H9 (cell line): Measurements from ENCODE around the gene CRHR2. TPM values are rescaled to one million over a fixed set of nuclear protein-coding genes. Genes with fewer than 3 reads are reported as not detected.

Experiments used
- DNase-seq: peaks from one replicate; pipeline ENCODE4 v3.0.0-alpha.2; 2017
- H2AFZ ChIP-seq: one replicate; pipeline ENCODE4 v1.6.1; 2013; ENCODE audit warnings: mild to moderate bottlenecking, low read length, control low read depth, moderate library complexity
- H2AK5ac ChIP-seq: 2 replicates; pipeline ENCODE4 v1.6.1; 2013; ENCODE audit warnings: low read length, control low read depth, mixed read lengths; ENCODE audit not compliant: insufficient read length
- H2BK120ac ChIP-seq: one replicate; pipeline ENCODE4 v1.6.1; 2013; ENCODE audit warnings: low read depth, mild to moderate bottlenecking, low read length, control low read depth, inconsistent platforms; ENCODE audit not compliant: poor library complexity, severe bottlenecking
- H2BK12ac ChIP-seq: 2 replicates; pipeline ENCODE4 v1.6.1; 2013; ENCODE audit warnings: low read length, control low read depth, mixed read lengths, low read depth; ENCODE audit not compliant: insufficient read length
- H2BK15ac ChIP-seq: 2 replicates; pipeline ENCODE4 v1.6.1; 2013; ENCODE audit warnings: low read depth, low read length, control low read depth
- H2BK20ac ChIP-seq: one replicate; pipeline ENCODE4 v1.6.1; 2013; ENCODE audit warnings: low read depth, mild to moderate bottlenecking, low read length, control low read depth, inconsistent platforms; ENCODE audit not compliant: poor library complexity, severe bottlenecking
- H2BK5ac ChIP-seq: 2 replicates; pipeline ENCODE4 v1.6.1; 2013; ENCODE audit warnings: low read length, control low read depth, mixed read lengths; ENCODE audit not compliant: insufficient read length
- H3K14ac ChIP-seq: 2 replicates; pipeline ENCODE4 v1.6.1; 2013; ENCODE audit warnings: low read length, control low read depth; ENCODE audit not compliant: insufficient read depth
- H3K18ac ChIP-seq: 2 replicates; pipeline ENCODE4 v1.6.1; 2013; ENCODE audit warnings: low read depth, mild to moderate bottlenecking, mixed read lengths, low read length, control low read depth; ENCODE audit not compliant: insufficient read length
- H3K23ac ChIP-seq: 2 replicates; pipeline ENCODE4 v1.6.1; 2013; ENCODE audit warnings: low read length, control low read depth, mixed read lengths, low read depth; ENCODE audit not compliant: insufficient read length
- H3K23me2 ChIP-seq: 2 replicates; pipeline ENCODE4 v1.6.1; 2013; ENCODE audit warnings: low read depth, mild to moderate bottlenecking, mixed read lengths, low read length, control low read depth; ENCODE audit not compliant: insufficient read length, poor library complexity, severe bottlenecking
- H3K27ac ChIP-seq: 2 replicates; pipeline ENCODE4 v1.5.1; 2013; ENCODE audit warnings: low read length, control low read depth, mixed read lengths, low read depth; ENCODE audit not compliant: insufficient read length
- H3K27me3 ChIP-seq: 2 replicates; pipeline ENCODE4 v1.6.1; 2013; ENCODE audit warnings: low read length, control low read depth, inconsistent platforms; ENCODE audit not compliant: insufficient read depth
- H3K4ac ChIP-seq: 2 replicates; pipeline ENCODE4 v1.6.1; 2013; ENCODE audit warnings: low read depth, mild to moderate bottlenecking, control low read depth, inconsistent platforms, low read length, moderate library complexity
- H3K4me1 ChIP-seq: 2 replicates; pipeline ENCODE4 v1.6.1; 2013; ENCODE audit warnings: low read length, control low read depth, inconsistent platforms; ENCODE audit not compliant: insufficient read depth
- H3K4me2 ChIP-seq: 2 replicates; pipeline ENCODE4 v1.6.1; 2013; ENCODE audit warnings: low read length, control low read depth, mixed read lengths; ENCODE audit not compliant: insufficient read length, insufficient read depth
- H3K56ac ChIP-seq: 2 replicates; pipeline ENCODE4 v1.6.1; 2013; ENCODE audit warnings: low read depth, mild to moderate bottlenecking, mixed read lengths, low read length, control low read depth; ENCODE audit not compliant: insufficient read length
- H3K79me1 ChIP-seq: 2 replicates; pipeline ENCODE4 v1.6.1; 2013; ENCODE audit warnings: low read depth, mild to moderate bottlenecking, moderate library complexity, low read length, control low read depth, inconsistent platforms; ENCODE audit not compliant: insufficient read depth, poor library complexity, severe bottlenecking
- H3K79me2 ChIP-seq: 2 replicates; pipeline ENCODE4 v1.6.1; 2013; ENCODE audit warnings: low read length, control low read depth, inconsistent platforms; ENCODE audit not compliant: insufficient read depth
- H3K9ac ChIP-seq: 2 replicates; pipeline ENCODE4 v1.6.1; 2013; ENCODE audit warnings: low read length, control low read depth, mixed read lengths; ENCODE audit not compliant: insufficient read length; ENCODE audit errors: extremely low read depth
- H3K9me3 ChIP-seq: one replicate; pipeline ENCODE4 v1.6.1; 2013; ENCODE audit warnings: low read depth, low read length, inconsistent platforms; ENCODE audit not compliant: control insufficient read depth
- H3T11ph ChIP-seq: one replicate; pipeline ENCODE4 v1.6.1; 2013; ENCODE audit warnings: mild to moderate bottlenecking, low read length, control low read depth, inconsistent platforms
- H4K20me1 ChIP-seq: one replicate; pipeline ENCODE4 v1.6.1; 2013; ENCODE audit not compliant: control insufficient read depth, insufficient read length, insufficient read depth
- H4K5ac ChIP-seq: 2 replicates; pipeline ENCODE4 v1.6.1; 2013; ENCODE audit warnings: low read depth, mild to moderate bottlenecking, mixed read lengths, low read length, control low read depth; ENCODE audit not compliant: insufficient read length
- H4K8ac ChIP-seq: replicated peaks from 2 replicates; pipeline ENCODE4 v1.6.1; 2013; ENCODE audit warnings: low read length, control low read depth, mixed read lengths, low read depth; ENCODE audit not compliant: insufficient read length
- H4K91ac ChIP-seq: 2 replicates; pipeline ENCODE4 v1.6.1; 2013; ENCODE audit warnings: low read depth, mild to moderate bottlenecking, moderate library complexity, mixed read lengths, low read length, control low read depth; ENCODE audit not compliant: insufficient read length
- H3K27ac Mint-ChIP-seq, 3 experiments: 2 replicates in 2 of 3; 3 replicates in 1 of 3; pipeline ENCODE4 v1.8.0; 2020 to 2021; ENCODE audit warnings: mixed read lengths in 3 of 3, mild to moderate bottlenecking in 1 of 3, moderate library complexity in 1 of 3
- H3K27me3 Mint-ChIP-seq: 2 replicates; pipeline ENCODE4 v1.8.0; 2021; ENCODE audit warnings: low read depth, mild to moderate bottlenecking, moderate library complexity, mixed read lengths
- H3K36me3 Mint-ChIP-seq, 3 experiments: 2 replicates in 2 of 3; 3 replicates in 1 of 3; pipeline ENCODE4 v1.8.0; 2020 to 2021; ENCODE audit warnings: low read depth in 3 of 3, mixed read lengths in 3 of 3; ENCODE audit not compliant: insufficient read depth in 1 of 3
- H3K4me1 Mint-ChIP-seq, 2 experiments: 2 replicates each; pipeline ENCODE4 v1.8.0; 2020; ENCODE audit warnings: mixed read lengths in 2 of 2
- H3K4me3 Mint-ChIP-seq, 2 experiments: 2 replicates in 1 of 2; 3 replicates in 1 of 2; pipeline ENCODE4 v1.8.0; 2020 to 2021; ENCODE audit warnings: mild to moderate bottlenecking in 2 of 2, mixed read lengths in 2 of 2, moderate library complexity in 1 of 2
- H3K9me3 Mint-ChIP-seq, 2 experiments: 2 replicates in 1 of 2; 3 replicates in 1 of 2; pipeline ENCODE4 v1.8.0; 2020; ENCODE audit warnings: mild to moderate bottlenecking in 2 of 2, mixed read lengths in 2 of 2, moderate library complexity in 1 of 2
- WGBS: extraction: QIAGEN DNeasy Blood & Tissue Kit; methylation state at CpG from one replicate; pipeline ENCODE4 v1.1.7; 2013; ENCODE audit warnings: missing lambda C conversion rate, low lambda C conversion rate, mixed read lengths; ENCODE audit not compliant: insufficient read length; ENCODE audit errors: extremely low coverage; 5-methylcytosine and 5-hydroxymethylcytosine counted together
- total RNA-seq: library from RNA; stranded (reverse); gene quantifications from 2 replicates; pipeline ENCODE4 v1.2.1, GENCODE V29; 2021
- TF ChIP-seq, protein P1 (sequence below): fragments of 200-600 bp; sonication (generic); conservative IDR thresholded peaks from 3 replicates; pipeline ENCODE4 v1.8.0; 2021; ENCODE audit warnings: antibody characterized with exemption, mild to moderate bottlenecking

Gene CRHR2
- total RNA-seq, 1 experiment from 2014 or later, result 0.07 TPM

DNA sequence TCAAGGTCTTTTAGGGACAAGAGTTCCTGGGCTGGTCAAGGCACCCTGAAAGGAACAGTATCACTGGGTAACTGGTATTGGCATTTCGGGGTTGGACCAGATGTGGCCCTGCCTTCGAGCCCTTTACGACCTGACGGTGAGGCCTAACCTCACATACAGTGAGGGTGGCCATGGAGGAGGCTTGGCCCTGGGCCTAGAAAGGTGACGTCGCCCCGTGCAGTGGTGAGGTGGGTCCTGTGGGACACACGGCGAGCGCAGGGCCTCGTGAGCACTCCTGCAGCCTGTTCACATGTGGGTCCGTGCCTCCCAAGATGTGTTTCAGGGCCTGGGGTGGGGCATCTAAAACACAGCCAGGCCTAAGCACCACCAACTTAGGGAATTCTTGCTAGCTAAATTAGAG, 36.1 kb downstream of the CRHR2 start:
- no peak overlapping the region for H3K18ac ChIP-seq
- peaks cover 8 to 30% (median 26%) of the 10 kb centered on the region in 3 experiments; a peak in 6 of 7 replicates for H3K36me3 Mint-ChIP-seq
- H2BK20ac ChIP-seq, result no peak overlapping the region
- no peak overlapping the region for H4K5ac ChIP-seq
- no peak overlapping the region for H3K23ac ChIP-seq
- H2AFZ ChIP-seq, result no peak overlapping the region
- H2BK120ac ChIP-seq, result no peak overlapping the region
- no peak overlapping the region for H3K4me2 ChIP-seq
- peaks cover 7% of the 10 kb centered on the region; the same call in 1 of the 2 replicates for H3K4me1 ChIP-seq
- H3K4ac ChIP-seq, result no peak overlapping the region
- H4K8ac ChIP-seq, result no peak overlapping the region
- peaks cover 26 to 29% of the 10 kb centered on the region in 2 experiments for H3K4me1 Mint-ChIP-seq
- H2BK5ac ChIP-seq, result no peak overlapping the region
- WGBS, result no CpG with 5 or more reads among the region's 12 CpGs
- no peak overlapping the region for H4K91ac ChIP-seq
- H3K79me2 ChIP-seq, result no peaks in the 10 kb centered on the region
- no peak overlapping the region for H3K14ac ChIP-seq
- no peaks in the 10 kb centered on the region for H3K27me3 ChIP-seq
- H3K27ac Mint-ChIP-seq, result no peak overlapping the region; a peak in 1 of 7 replicates
- H3K9me3 Mint-ChIP-seq, result no peaks in the 10 kb centered on the region; a peak in 1 of 5 replicates
- no peaks in the 10 kb centered on the region for H4K20me1 ChIP-seq
- no peak overlapping the region for H3K4me3 Mint-ChIP-seq
- H3K27ac ChIP-seq, result no peak overlapping the region
- no peak overlapping the region for H3K56ac ChIP-seq
- no peaks in the 10 kb centered on the region for H3K9me3 ChIP-seq
- H3K79me1 ChIP-seq, result no peaks in the 10 kb centered on the region
- no peak overlapping the region for H2BK12ac ChIP-seq
- no peak for DNase-seq
- TF ChIP-seq, protein P1, sequence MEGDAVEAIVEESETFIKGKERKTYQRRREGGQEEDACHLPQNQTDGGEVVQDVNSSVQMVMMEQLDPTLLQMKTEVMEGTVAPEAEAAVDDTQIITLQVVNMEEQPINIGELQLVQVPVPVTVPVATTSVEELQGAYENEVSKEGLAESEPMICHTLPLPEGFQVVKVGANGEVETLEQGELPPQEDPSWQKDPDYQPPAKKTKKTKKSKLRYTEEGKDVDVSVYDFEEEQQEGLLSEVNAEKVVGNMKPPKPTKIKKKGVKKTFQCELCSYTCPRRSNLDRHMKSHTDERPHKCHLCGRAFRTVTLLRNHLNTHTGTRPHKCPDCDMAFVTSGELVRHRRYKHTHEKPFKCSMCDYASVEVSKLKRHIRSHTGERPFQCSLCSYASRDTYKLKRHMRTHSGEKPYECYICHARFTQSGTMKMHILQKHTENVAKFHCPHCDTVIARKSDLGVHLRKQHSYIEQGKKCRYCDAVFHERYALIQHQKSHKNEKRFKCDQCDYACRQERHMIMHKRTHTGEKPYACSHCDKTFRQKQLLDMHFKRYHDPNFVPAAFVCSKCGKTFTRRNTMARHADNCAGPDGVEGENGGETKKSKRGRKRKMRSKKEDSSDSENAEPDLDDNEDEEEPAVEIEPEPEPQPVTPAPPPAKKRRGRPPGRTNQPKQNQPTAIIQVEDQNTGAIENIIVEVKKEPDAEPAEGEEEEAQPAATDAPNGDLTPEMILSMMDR, result no peak
- H3K23me2 ChIP-seq, result peaks cover 3% of the 10 kb centered on the region
- H3K9ac ChIP-seq, result no peak overlapping the region
- no peak overlapping the region for H3T11ph ChIP-seq
- H2AK5ac ChIP-seq, result no peak overlapping the region
- H2BK15ac ChIP-seq, result no peak overlapping the region
- no peaks in the 10 kb centered on the region for H3K27me3 Mint-ChIP-seq
